AG04449 (cell line): ENCODE results near the gene IL13RA1.

Experiments
- CTCF ChIA-PET: fragments of 350-600 bp; formaldehyde crosslinking; extraction: SDS; loops from one replicate; lab custom pipeline; 2021; ENCODE audit warnings: antibody characterized with exemption; lab: Yijun Ruan, JAX
- POLR2A ChIA-PET: fragments of 400-600, 350-600 bp; formaldehyde crosslinking; extraction: SDS; loops from one replicate; lab custom pipeline; 2020; ENCODE audit warnings: antibody characterized with exemption, inconsistent platforms; lab: Yijun Ruan, JAX
- DNase-seq: peaks from one replicate; pipeline ENCODE4 v3.0.0-alpha.2; 2010; ENCODE audit warnings: low read depth, low spot score
- H3K4me3 ChIP-seq: 2 replicates; pipeline ENCODE4 v1.5.1; 2011; ENCODE audit warnings: low read depth, mild to moderate bottlenecking, control low read depth, low read length
- TF ChIP-seq, protein P1 (sequence below): IDR thresholded peaks from one replicate; pipeline ENCODE4 v1.5.1; 2011; ENCODE audit warnings: mild to moderate bottlenecking, moderate library complexity, low read length, control low read depth, inconsistent platforms; ENCODE audit not compliant: insufficient read depth; ENCODE audit errors: missing control alignments

The IL13RA1 gene

DNA sequence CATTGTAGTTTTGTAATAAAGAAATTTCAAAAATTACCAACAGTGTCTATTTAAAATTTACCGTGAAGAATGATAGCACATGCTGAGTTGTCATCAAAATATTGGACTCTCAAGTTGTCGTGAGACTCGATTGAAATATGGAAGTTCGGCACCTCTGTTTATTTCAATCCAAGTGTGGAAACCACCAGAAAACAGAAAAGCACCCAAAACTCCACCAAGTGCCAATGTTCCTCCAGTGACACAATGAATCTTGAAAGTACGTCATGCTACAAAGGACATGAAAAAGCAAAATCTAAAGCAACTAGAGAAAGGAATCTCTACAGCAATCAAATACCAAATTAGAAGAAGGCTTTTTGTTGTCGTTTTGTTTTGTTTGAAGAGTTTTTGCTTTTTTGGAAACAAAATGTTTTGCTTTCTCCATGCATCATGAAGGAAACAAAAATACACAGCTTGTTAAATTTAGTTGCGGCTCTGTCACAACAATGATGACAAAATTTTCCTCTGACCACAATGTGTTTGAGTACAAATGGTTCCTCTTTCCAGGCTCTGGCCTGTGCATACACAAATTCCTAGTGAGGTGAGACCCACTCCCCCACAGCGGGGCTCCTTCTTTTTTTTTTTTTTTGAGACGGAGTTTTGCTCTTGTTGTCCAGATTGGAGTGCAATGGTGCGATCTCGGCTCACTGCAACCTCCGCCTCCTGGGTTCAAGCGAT lies 9.6 kb upstream of the IL13RA1 start:
- ChIA-PET POLR2A (no interaction called here), CTCF (no interaction called here)
- H3K4me3 ChIP-seq = no peak overlapping the region
- DNase-seq = no peak
- TF ChIP-seq, protein P1, sequence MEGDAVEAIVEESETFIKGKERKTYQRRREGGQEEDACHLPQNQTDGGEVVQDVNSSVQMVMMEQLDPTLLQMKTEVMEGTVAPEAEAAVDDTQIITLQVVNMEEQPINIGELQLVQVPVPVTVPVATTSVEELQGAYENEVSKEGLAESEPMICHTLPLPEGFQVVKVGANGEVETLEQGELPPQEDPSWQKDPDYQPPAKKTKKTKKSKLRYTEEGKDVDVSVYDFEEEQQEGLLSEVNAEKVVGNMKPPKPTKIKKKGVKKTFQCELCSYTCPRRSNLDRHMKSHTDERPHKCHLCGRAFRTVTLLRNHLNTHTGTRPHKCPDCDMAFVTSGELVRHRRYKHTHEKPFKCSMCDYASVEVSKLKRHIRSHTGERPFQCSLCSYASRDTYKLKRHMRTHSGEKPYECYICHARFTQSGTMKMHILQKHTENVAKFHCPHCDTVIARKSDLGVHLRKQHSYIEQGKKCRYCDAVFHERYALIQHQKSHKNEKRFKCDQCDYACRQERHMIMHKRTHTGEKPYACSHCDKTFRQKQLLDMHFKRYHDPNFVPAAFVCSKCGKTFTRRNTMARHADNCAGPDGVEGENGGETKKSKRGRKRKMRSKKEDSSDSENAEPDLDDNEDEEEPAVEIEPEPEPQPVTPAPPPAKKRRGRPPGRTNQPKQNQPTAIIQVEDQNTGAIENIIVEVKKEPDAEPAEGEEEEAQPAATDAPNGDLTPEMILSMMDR = no peak

DNA sequence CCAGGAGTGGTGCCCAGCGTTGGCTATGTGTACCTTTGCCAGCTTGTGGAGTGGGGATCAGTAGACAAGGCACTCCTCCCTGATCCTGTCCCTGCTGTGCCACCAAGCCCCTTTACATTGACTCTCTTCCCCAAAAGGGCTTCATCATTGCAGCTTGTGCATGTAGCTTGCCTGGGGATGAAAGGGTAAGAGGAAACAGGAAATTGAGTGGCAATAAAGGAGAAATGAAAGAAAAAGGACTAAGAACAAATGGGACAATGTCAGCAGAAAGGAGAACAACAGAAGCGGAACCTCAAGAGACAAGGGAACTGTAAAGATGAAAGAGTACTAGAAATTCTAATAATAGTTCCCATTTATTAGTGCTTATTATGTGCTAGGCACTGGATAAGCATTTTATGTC lies 8.7 kb upstream of the IL13RA1 start:
- no peak overlapping the region for H3K4me3 ChIP-seq
- no peak for DNase-seq
- CTCF ChIA-PET = no interaction called here
- POLR2A ChIA-PET = no interaction called here
- TF ChIP-seq, protein P1 = no peak

DNA sequence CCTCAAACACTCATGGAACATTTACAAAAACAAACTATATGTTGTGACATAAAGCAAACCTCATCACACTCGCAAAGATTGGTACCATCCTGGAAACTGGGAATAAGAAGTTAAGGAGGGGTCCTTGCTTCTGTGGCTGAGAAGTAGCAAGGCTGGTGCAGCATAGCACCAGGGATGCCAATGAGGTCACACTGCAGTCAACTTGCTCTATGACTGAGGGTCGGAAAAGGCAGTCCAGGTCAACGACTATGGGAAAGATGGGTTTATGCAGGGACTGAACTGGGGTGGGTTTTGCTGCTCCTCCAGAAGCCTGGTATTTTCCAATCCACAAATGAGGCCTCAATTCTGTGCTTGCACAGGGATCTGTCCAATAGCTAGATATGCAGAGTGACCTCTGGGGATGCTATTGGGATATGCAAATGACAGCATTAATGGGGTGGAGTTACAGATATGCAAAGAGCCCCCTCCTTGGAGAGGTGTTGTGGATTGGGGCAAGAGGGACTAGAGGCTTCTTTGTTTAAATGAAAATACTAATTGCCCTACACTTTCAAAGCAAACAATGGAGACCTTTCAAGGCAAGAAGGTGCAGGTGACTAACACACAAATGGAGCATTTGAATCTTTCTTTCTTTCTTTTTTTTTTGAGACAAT lies 7.2 kb upstream of the IL13RA1 start:
- CTCF ChIA-PET = no interaction called here
- no peak for DNase-seq

DNA sequence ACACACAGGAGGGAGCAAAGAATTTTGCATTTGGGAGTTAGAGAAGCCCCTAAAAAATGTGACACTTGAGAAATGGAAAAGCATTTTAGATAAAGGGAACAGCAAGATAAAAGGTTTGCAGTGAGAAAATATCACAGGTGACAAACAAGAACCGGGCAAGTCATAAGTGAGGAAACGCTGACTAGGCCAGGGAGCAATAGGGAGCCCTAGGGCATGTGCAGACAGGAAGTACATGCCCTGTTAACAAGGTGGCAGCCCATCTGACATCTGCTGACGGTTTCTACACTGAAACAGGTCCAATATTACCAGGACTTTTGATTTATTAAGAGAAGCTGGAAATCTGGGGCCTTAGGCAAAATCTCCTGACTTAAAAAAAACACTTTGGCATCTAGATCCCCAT lies 4.0 kb upstream of the IL13RA1 start:
- ChIA-PET CTCF (no interaction called here), POLR2A (no interaction called here)
- DNase-seq = no peak
- TF ChIP-seq, protein P1 = no peak
- H3K4me3 ChIP-seq = no peak overlapping the region

More for the DNA sequence above, 7.2 kb upstream of the IL13RA1 start:
- TF ChIP-seq, protein P1 = no peak
- H3K4me3 ChIP-seq = no peak overlapping the region
- POLR2A ChIA-PET = no interaction called here

GRCh38 chrX:118724365-118724764 lies 3.0 kb upstream of the IL13RA1 start:
- ChIA-PET CTCF (no interaction called here), POLR2A (no interaction called here)
- TF ChIP-seq, protein P1 = no peak
- DNase-seq = no peak
- no peak overlapping the region for H3K4me3 ChIP-seq

GRCh38 chrX:118724775-118725174 lies 2.6 kb upstream of the IL13RA1 start:
- ChIA-PET CTCF (no interaction called here), POLR2A (no interaction called here)
- TF ChIP-seq, protein P1 = no peak
- DNase-seq = no peak
- no peak overlapping the region for H3K4me3 ChIP-seq
